ENCODE results near the gene GCNT3. TPM values are rescaled to one million over a fixed set of nuclear protein-coding genes. Genes with fewer than 3 reads are reported as not detected.

Gene GCNT3
- total RNA-seq, 4 donors from 2014 or later: 30.5 to 112 (median 77.6) TPM

DNA sequence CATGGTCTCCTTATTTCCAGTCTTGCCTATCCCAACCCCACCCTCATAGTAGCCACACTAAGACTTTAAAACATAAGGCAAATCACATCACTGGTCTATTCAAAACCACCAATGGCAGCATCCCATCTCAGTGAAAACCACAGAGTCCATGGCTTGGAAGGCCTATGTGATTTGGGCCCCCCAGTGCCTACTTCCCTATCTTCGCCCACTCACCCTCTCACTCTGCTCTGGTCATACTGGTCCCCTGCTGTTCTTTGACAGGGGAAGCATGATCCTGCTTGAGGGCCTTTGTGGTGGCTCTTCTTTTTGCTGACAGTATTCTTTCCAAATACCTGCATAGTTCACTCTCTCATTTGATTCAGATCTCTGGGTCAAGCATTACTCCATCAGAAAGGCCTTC, 42.5 kb downstream of the GCNT3 start:
- DNase-seq: no peak
- peaks cover 0 to 20% (median 2%) of the 10 kb centered on the region in 4 donors for H3K4me1 ChIP-seq
- peaks cover 0 to 31% (median 0%) of the 10 kb centered on the region in 3 donors for H3K36me3 ChIP-seq
- no peaks in the 10 kb centered on the region for H3K9me3 ChIP-seq
- no peaks in the 10 kb centered on the region for H3K27me3 ChIP-seq
- no peak for TF ChIP-seq POLR2A (IDR thresholded peaks at IDR 0.05)
- TF ChIP-seq, protein P1, sequence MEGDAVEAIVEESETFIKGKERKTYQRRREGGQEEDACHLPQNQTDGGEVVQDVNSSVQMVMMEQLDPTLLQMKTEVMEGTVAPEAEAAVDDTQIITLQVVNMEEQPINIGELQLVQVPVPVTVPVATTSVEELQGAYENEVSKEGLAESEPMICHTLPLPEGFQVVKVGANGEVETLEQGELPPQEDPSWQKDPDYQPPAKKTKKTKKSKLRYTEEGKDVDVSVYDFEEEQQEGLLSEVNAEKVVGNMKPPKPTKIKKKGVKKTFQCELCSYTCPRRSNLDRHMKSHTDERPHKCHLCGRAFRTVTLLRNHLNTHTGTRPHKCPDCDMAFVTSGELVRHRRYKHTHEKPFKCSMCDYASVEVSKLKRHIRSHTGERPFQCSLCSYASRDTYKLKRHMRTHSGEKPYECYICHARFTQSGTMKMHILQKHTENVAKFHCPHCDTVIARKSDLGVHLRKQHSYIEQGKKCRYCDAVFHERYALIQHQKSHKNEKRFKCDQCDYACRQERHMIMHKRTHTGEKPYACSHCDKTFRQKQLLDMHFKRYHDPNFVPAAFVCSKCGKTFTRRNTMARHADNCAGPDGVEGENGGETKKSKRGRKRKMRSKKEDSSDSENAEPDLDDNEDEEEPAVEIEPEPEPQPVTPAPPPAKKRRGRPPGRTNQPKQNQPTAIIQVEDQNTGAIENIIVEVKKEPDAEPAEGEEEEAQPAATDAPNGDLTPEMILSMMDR (IDR thresholded peaks at IDR 0.05): no peak
- H3K4me3 ChIP-seq: no peak overlapping the region
- no peak overlapping the region for H3K27ac ChIP-seq

DNA sequence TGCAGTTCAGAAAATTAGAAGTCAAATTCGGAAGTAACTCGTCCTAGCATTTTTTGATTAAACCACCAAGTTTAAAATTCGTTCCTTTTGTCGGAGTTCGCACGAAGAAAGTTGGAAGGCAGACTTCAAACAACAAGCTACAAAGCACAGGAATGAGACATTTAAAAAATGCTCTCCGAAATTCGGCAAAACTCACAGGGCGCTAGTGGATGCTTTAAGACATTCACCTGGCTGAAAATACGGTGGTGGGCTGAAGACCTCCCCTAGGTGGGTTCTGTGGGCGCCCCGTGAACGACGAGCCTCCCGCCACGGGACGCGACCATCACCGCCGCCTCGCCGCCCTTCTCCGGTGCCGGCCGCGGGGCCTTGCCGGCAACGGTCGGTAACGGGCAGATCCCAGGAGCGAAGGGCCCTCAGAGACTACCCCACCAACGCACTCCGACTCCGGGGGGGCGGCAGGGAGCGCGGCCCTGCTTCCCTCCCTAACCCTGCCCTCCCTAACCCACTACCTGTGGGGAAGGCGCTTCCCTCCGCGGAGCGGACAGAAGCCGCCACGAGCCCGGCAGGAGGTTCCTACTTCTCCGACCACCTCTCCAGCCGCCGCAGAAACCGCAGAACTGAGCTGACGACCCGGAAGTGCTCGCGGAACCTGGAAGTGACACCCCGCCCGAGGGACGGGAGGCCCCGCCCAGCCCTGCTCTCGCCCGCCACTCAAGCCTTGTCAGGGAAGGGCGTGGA, 45.5 kb downstream of the GCNT3 start, which contains the start of gene GTF2A2:
TSS of gene GTF2A2 (minus strand) at position 619 of the 738 bp plus-strand sequence. CDS start 5,238 bp downstream, outside the sequence.
- H3K27ac ChIP-seq: peak within 1 kb of the TSS; percentile 83 to 87 (median 87)
- peak within 1 kb of the TSS; percentile 87 to 94 (median 90) for H3K4me3 ChIP-seq
- peak; percentile 94 to 98 (median 97) for DNase-seq
- TF ChIP-seq POLR2A (IDR thresholded peaks at IDR 0.05): peak; percentile 51 to 75
- TF ChIP-seq, protein P1 (IDR thresholded peaks at IDR 0.05): no peak
- H3K27me3 ChIP-seq: no peaks in the 10 kb centered on the region
- peaks cover 0 to 21% (median 2%) of the 10 kb centered on the region in 4 donors for H3K4me1 ChIP-seq
- no peaks in the 10 kb centered on the region for H3K9me3 ChIP-seq
- H3K36me3 ChIP-seq: peaks cover 0 to 15% (median 0%) of the 10 kb centered on the region in 3 donors

DNA sequence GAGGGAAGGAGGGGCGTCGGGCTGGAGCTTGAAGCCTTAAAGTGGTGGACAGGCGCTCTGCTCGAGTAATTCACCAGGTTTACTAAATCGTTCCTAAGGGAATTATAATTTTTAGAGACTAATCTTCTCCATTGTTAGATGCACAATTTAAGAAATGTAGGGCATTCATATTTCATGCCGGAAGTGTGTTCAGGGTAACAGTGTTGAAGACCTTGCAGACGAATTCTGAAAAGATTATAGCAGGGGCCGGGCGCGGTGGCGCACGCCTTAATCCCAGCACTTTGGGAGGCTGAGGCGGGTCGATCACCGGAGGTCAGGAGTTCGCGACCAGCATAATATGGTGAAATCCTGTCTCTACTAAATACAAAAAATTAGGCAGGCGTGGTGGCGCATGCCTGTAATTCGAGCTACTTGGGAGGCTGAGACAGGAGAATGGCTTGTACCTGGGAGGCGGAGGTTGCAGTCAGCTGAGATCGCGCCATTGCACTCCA, 46.1 kb downstream of the GCNT3 start:
- Histone ChIP-seq H3K4me1 (peaks cover 0 to 25% (median 2%) of the 10 kb centered on the region in 4 donors), H3K27ac (peak overlapping the region; percentile 83 to 87 (median 87)), H3K27me3 (no peaks in the 10 kb centered on the region), H3K36me3 (peaks cover 0 to 15% (median 0%) of the 10 kb centered on the region in 3 donors), H3K9me3 (no peaks in the 10 kb centered on the region), H3K4me3 (peak overlapping the region; percentile 87 to 94 (median 90))
- peak in 1 of 3 donors; percentile 49 for DNase-seq
- TF ChIP-seq, protein P1 (IDR thresholded peaks at IDR 0.05): no peak
- no peak for TF ChIP-seq POLR2A (IDR thresholded peaks at IDR 0.05)

DNA sequence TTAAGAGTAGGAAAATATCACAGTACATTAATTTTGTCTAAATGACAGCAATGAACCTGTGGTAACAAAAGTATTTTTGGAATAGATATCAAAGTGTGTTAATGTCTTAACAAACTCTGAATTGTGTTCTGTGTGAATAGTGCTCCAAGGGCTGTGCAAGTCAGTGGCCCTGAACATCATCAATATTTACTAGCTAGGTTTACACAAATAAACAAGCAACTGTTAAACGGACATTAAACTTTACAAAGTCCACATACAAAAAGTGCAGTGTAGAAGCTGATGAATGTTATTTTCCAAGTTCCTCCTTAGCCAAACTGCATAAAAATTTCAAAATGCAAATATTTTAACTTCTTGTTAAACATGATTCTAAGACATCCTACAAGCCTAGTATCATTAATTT, 47.8 kb downstream of the GCNT3 start:
- H3K27me3 ChIP-seq: no peaks in the 10 kb centered on the region
- H3K9me3 ChIP-seq: no peaks in the 10 kb centered on the region
- H3K36me3 ChIP-seq: peaks cover 0 to 29% (median 0%) of the 10 kb centered on the region in 3 donors
- no peak for DNase-seq
- H3K27ac ChIP-seq: no peak overlapping the region
- TF ChIP-seq, protein P1 (IDR thresholded peaks at IDR 0.05): no peak
- no peak for TF ChIP-seq POLR2A (IDR thresholded peaks at IDR 0.05)
- peaks cover 0 to 25% (median 2%) of the 10 kb centered on the region in 4 donors for H3K4me1 ChIP-seq
- H3K4me3 ChIP-seq: no peak overlapping the region

DNA sequence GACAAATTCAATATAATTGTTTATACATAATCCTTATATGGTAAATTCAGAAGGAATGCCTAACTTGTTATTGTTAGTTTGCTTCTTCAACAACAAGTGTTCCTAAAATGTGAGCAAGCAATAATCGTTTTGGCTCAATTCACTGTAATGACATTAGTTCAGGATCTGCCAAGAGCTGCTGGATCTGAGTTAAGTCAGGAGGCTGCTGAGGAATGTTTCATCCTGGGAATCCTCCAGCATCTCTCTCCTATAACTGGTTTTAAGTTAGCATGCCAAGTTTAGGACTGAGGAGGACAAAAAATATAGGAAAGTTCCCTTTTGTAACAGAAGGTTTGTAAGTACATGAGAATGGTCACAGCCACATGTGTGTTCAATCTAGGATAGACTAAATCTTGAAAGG, 50.7 kb downstream of the GCNT3 start:
- Histone ChIP-seq H3K36me3 (peaks cover 0 to 57% (median 0%) of the 10 kb centered on the region in 3 donors), H3K4me1 (peaks cover 0 to 10% (median 0%) of the 10 kb centered on the region in 4 donors), H3K4me3 (no peak overlapping the region), H3K9me3 (no peaks in the 10 kb centered on the region), H3K27ac (no peak overlapping the region), H3K27me3 (no peaks in the 10 kb centered on the region)
- no peak for DNase-seq
- TF ChIP-seq, protein P1 (IDR thresholded peaks at IDR 0.05): no peak
- no peak for TF ChIP-seq POLR2A (IDR thresholded peaks at IDR 0.05)

Measured in Peyer's patch (tissue), 4 donors.